GM23338 (cell line): Measurements from ENCODE around the gene ZNF831. TPM values are rescaled to one million over a fixed set of nuclear protein-coding genes. Genes with fewer than 3 reads are reported as not detected.

Experiments used
- ATAC-seq: fragments of 200-7000 bp; cut with Tn5 transposase; 3 replicates; pipeline ENCODE4 v1.9.1; 2020
- DNase-seq: peaks from one replicate; pipeline ENCODE4 v3.0.0-alpha.2; 2015; ENCODE audit warnings: low spot score
- H2AFZ ChIP-seq: fragments of 200-600 bp; sonication (generic); 2 replicates; pipeline ENCODE4 v1.8.0; 2016; ENCODE audit warnings: antibody characterized with exemption, mild to moderate bottlenecking, moderate library complexity
- H3F3A ChIP-seq: fragments of 200-600 bp; sonication (generic); replicated peaks from 2 replicates; pipeline ENCODE4 v1.8.0; 2017; ENCODE audit warnings: antibody characterized with exemption, mixed run types, low read depth
- H3K27ac ChIP-seq: fragments of 200-600 bp; sonication (generic); 2 replicates; pipeline ENCODE4 v1.6.1; 2016; ENCODE audit warnings: low read depth
- H3K27me3 ChIP-seq: fragments of 200-600 bp; sonication (generic); 2 replicates; pipeline ENCODE4 v1.8.0; 2016; ENCODE audit warnings: mild to moderate bottlenecking, mixed run types, moderate library complexity; ENCODE audit not compliant: insufficient read depth
- H3K36me3 ChIP-seq: fragments of 200-600 bp; sonication (generic); 2 replicates; pipeline ENCODE4 v1.8.0; 2016; ENCODE audit warnings: mild to moderate bottlenecking; ENCODE audit not compliant: insufficient read depth
- H3K4me1 ChIP-seq: fragments of 200-600 bp; sonication (generic); 2 replicates; pipeline ENCODE4 v1.8.0; 2016; ENCODE audit warnings: mild to moderate bottlenecking, moderate library complexity; ENCODE audit not compliant: insufficient read depth
- H3K4me2 ChIP-seq: fragments of 200-600 bp; sonication (generic); 2 replicates; pipeline ENCODE4 v1.7.1; 2017; ENCODE audit warnings: mixed run types
- H3K4me3 ChIP-seq: fragments of 200-600 bp; sonication (generic); 2 replicates; pipeline ENCODE4 v1.6.1; 2016; ENCODE audit warnings: mixed run types
- H3K79me2 ChIP-seq: fragments of 200-600 bp; sonication (generic); replicated peaks from 2 replicates; pipeline ENCODE4 v1.8.0; 2017; ENCODE audit warnings: mild to moderate bottlenecking; ENCODE audit not compliant: insufficient read depth
- H3K9me2 ChIP-seq: fragments of 200-600 bp; sonication (generic); 2 replicates; pipeline ENCODE4 v1.8.0; 2017; ENCODE audit not compliant: insufficient read depth
- H4K20me1 ChIP-seq: fragments of 200-600 bp; sonication (generic); replicated peaks from 2 replicates; pipeline ENCODE4 v1.8.0; 2017; ENCODE audit warnings: mild to moderate bottlenecking; ENCODE audit not compliant: insufficient read depth
- H3K27ac Mint-ChIP-seq: 2 replicates; pipeline ENCODE4 v1.8.0; 2020; ENCODE audit warnings: inconsistent platforms, mild to moderate bottlenecking, moderate library complexity, mixed read lengths
- H3K27me3 Mint-ChIP-seq: 3 replicates; pipeline ENCODE4 v1.8.0; 2022; ENCODE audit warnings: low read depth, mild to moderate bottlenecking, moderate library complexity, mixed read lengths, inconsistent platforms; ENCODE audit not compliant: insufficient read depth, poor library complexity
- H3K36me3 Mint-ChIP-seq: 3 replicates; pipeline ENCODE4 v1.8.0; 2021; ENCODE audit warnings: low read depth, mild to moderate bottlenecking, inconsistent platforms, moderate library complexity, mixed read lengths
- H3K4me1 Mint-ChIP-seq: 3 replicates; pipeline ENCODE4 v1.8.0; 2020; ENCODE audit warnings: mild to moderate bottlenecking, inconsistent platforms, mixed read lengths
- H3K4me3 Mint-ChIP-seq: 3 replicates; pipeline ENCODE4 v1.8.0; 2021; ENCODE audit warnings: moderate library complexity, mild to moderate bottlenecking, inconsistent platforms, mixed read lengths
- H3K9me3 Mint-ChIP-seq: 3 replicates; pipeline ENCODE4 v1.8.0; 2020; ENCODE audit warnings: moderate library complexity, mild to moderate bottlenecking, inconsistent platforms, mixed read lengths
- CREB1 ChIP-seq: fragments of 250-450 bp; sonication (Bioruptor Pico); IDR thresholded peaks from 2 replicates; pipeline ENCODE4 v1.5.0; 2020; ENCODE audit warnings: low read depth, mild to moderate bottlenecking, moderate library complexity
- CTCF ChIP-seq, 2 experiments: fragments of 200-600 bp in 1 of 2; sonication (generic) in 1 of 2; conservative IDR thresholded peaks; 2 replicates each; pipeline versions ENCODE4 v1.5.1 to v1.6.1; 2016 to 2017; ENCODE audit warnings: antibody characterized with exemption in 2 of 2, low read depth in 2 of 2, mild to moderate bottlenecking in 2 of 2, moderate library complexity in 1 of 2
- EZH2 ChIP-seq: fragments of 200-600 bp; sonication (generic); IDR thresholded peaks from one replicate; pipeline ENCODE4 v1.8.0; 2017; ENCODE audit warnings: antibody characterized with exemption, mild to moderate bottlenecking, low read depth; ENCODE audit not compliant: unreplicated experiment
- EZH2phosphoT487 ChIP-seq: fragments of 200-600 bp; sonication (generic); IDR thresholded peaks from one replicate; pipeline ENCODE4 v1.8.1; 2018; ENCODE audit warnings: antibody characterized with exemption; ENCODE audit not compliant: unreplicated experiment
- POLR2AphosphoS5 ChIP-seq: IDR thresholded peaks from 2 replicates; pipeline ENCODE4 v1.6.1; 2016; ENCODE audit warnings: antibody characterized with exemption, low read depth
- STAT1 ChIP-seq: IDR thresholded peaks from one replicate; pipeline ENCODE4 v1.6.1; 2016; ENCODE audit warnings: antibody characterized with exemption; ENCODE audit not compliant: unreplicated experiment
- ZNF114 ChIP-seq: fragments of 250-450 bp; sonication (Bioruptor Pico); IDR thresholded peaks from 2 replicates; pipeline ENCODE4 v1.5.0; 2020; ENCODE audit warnings: mild to moderate bottlenecking, moderate library complexity
- ZNF462 ChIP-seq: fragments of 250-450 bp; sonication (Bioruptor Pico); IDR thresholded peaks from 2 replicates; pipeline ENCODE4 v1.5.0; 2020; ENCODE audit warnings: mild to moderate bottlenecking, moderate library complexity
- polyA plus RNA-seq: library from polyadenylated mRNA; unstranded; fragments of >200 nt; fragmentation: Nextera tagmentation; extraction: Ambion mirVana; gene quantifications from 2 replicates; pipeline ENCODE4 v1.2.1, GENCODE V29; 2016
- total RNA-seq: library from RNA; depleted of rRNA; stranded (reverse); fragments of >200 nt; shearing (Covaris generic); gene quantifications from 2 replicates; pipeline ENCODE4 v1.2.3, GENCODE V29; 2014

Gene ZNF831
- total and polyA plus RNA-seq, 2 experiments from 2014 or later = not detected

DNA sequence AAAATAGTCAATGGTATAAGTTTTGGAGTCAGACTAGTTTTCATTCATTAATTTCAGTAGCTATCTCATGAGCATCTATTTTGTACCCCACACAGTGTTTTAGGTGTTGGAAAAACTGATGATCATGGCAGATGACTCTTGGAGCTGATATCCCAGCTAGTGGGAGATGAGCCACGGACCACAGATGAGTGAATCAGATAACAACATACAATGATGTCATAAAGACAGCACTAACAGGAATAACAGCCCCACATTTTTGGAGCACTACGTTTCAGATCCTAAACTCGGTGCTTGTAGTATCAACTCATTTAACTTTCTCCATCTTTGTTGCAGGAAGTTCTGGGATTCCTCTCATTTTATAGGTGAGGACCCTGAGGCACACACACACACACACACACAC is 69.0 kb downstream of the ZNF831 start (continued):
- TF ChIP-seq ZNF462 (CRISPR knock-in tag) (no peak), STAT1 (no peak), CREB1 (CRISPR knock-in tag) (no peak), EZH2phosphoT487 (no peak)

- Histone ChIP-seq H4K20me1 (no peaks in the 10 kb centered on the region), H3K79me2 (no peaks in the 10 kb centered on the region), H3K36me3 (no peaks in the 10 kb centered on the region), H3K4me1 (no peaks in the 10 kb centered on the region), H3K4me2 (no peak overlapping the region), H3K27ac (no peak overlapping the region), H2AFZ (no peak overlapping the region), H3K4me3 (no peak overlapping the region), H3K27me3 (no peaks in the 10 kb centered on the region), H3F3A (no peaks in the 10 kb centered on the region), H3K9me2 (no peaks in the 10 kb centered on the region; the same call in 1 of the 2 replicates)
- H3K4me1 Mint-ChIP-seq = no peaks in the 10 kb centered on the region
- H3K9me3 Mint-ChIP-seq = no peaks in the 10 kb centered on the region; the same call in 2 of the 3 replicates
- H3K4me3 Mint-ChIP-seq = no peak overlapping the region
- no peak for ATAC-seq
- no peaks in the 10 kb centered on the region for H3K36me3 Mint-ChIP-seq
- H3K27ac Mint-ChIP-seq = no peak overlapping the region
- no peak for DNase-seq
- H3K27me3 Mint-ChIP-seq = peaks cover 2% of the 10 kb centered on the region
- TF ChIP-seq EZH2 (no peak), ZNF114 (no peak), POLR2AphosphoS5 (no peak), CTCF (conservative IDR thresholded peaks at IDR 0.05; ENCODE audit: low read depth in 2 of 2) (no peak), ZNF462 (CRISPR knock-in tag) (no peak)
Measured at GRCh38 chr20:59235226-59235625, 71.6 kb downstream of the ZNF831 start.
